Heart right ventricle (tissue), 16 donors: ENCODE measurements around the gene SCG5. TPM values are rescaled to one million over a fixed set of nuclear protein-coding genes. Genes with fewer than 3 reads are reported as not detected.
A peak's percentile ranks its signal among the peaks of the same experiment; 100 is the strongest.

Source experiments
- ATAC-seq, 8 donors: fragments of 200-7000 bp; cut with Tn5 transposase; one replicate each; pipeline ENCODE4 v1.9.1; 2020; ENCODE audit warnings: mild to moderate bottlenecking in 8 of 8, moderate library complexity in 8 of 8, moderate number of reproducible peaks in 1 of 8
- DNase-seq, 2 donors: peaks; one replicate each; pipeline ENCODE4 v3.0.0-alpha.2; 2020
- H3K27ac ChIP-seq, 10 donors: fragments of 200-600 bp; sonication (generic) in 2 of 10; one replicate each; pipeline versions ENCODE4 v1.5.0 to v1.8.0; 2020 to 2022; ENCODE audit warnings: mild to moderate bottlenecking in 3 of 10
- H3K27me3 ChIP-seq, 7 donors: fragments of 200-600 bp; one replicate each; pipeline ENCODE4 v1.8.0; 2021 to 2022; ENCODE audit warnings: mild to moderate bottlenecking in 2 of 7
- H3K36me3 ChIP-seq, 9 donors: fragments of 200-600 bp; sonication (generic) in 1 of 9; one replicate each; pipeline versions ENCODE4 v1.5.0 to v1.8.0; 2020 to 2022; ENCODE audit warnings: mild to moderate bottlenecking in 2 of 9
- H3K4me1 ChIP-seq, 9 donors: fragments of 200-600 bp; sonication (generic) in 1 of 9; one replicate each; pipeline versions ENCODE4 v1.5.0 to v1.8.0; 2020 to 2022; ENCODE audit warnings: mild to moderate bottlenecking in 4 of 9
- H3K4me3 ChIP-seq, 10 donors: fragments of 200-600 bp; sonication (generic) in 2 of 10; one replicate each; pipeline versions ENCODE4 v1.5.0 to v1.8.0; 2020 to 2022; ENCODE audit warnings: mild to moderate bottlenecking in 7 of 10, moderate library complexity in 2 of 10
- H3K9me3 ChIP-seq, 11 donors: fragments of 200-600 bp in 10 of 11; sonication (generic) in 2 of 11; one replicate each; pipeline versions ENCODE4 v1.5.0 to v1.8.0; 2013 to 2022; ENCODE audit warnings: mild to moderate bottlenecking in 2 of 11, control low read depth in 1 of 11, moderate library complexity in 1 of 11
- WGBS, 2 donors: extraction: QIAGEN DNeasy Blood & Tissue Kit; methylation state at CpG; one replicate each; pipeline ENCODE4 v1.1.7; 2013; ENCODE audit warnings: inconsistent platforms in 1 of 2; 5-methylcytosine and 5-hydroxymethylcytosine counted together
- intact Hi-C, 10 donors: fragments of 100-400 bp; cut with DNase I; formaldehyde crosslinking; loops; one replicate each; pipeline versions ENCODE4 v1.11.1 to v1.14.2; 2022
- polyA plus RNA-seq, 2 donors: library from polyadenylated mRNA; stranded (reverse); fragments of 200-250 nt; gene quantifications; one replicate each; pipeline ENCODE4 v1.2.3, GENCODE V29; 2013
- total RNA-seq, 10 donors: library from RNA; stranded (reverse); fragmentation: NEBNext Ultra II Directional in 3 of 10; extraction: Animal tissue kit (Norgen Biotek cat#: 25700) in 3 of 10; gene quantifications; one replicate each; pipeline versions ENCODE4 v1.2.1 to v1.2.4, GENCODE V29; 2021 to 2023
- TF ChIP-seq, protein P1 (sequence below), 9 donors: fragments of 200-600 bp; sonication (generic) in 2 of 9; IDR thresholded peaks; one replicate each; pipeline versions ENCODE4 v1.5.0 to v1.8.0; 2021 to 2022; ENCODE audit warnings: antibody characterized with exemption in 9 of 9, mild to moderate bottlenecking in 5 of 9, moderate library complexity in 1 of 9
- donor health status: Arrhythmogenic right ventricular cardiomyopathy.
- donor health status: ischemic (EF 13 %, LVEDD 7.1; RV severe dilation, severe dysfunction).
- donor health status: healthy with polysubstance abuse.
- donor health status: DM: no; HTN: yes; CAD: no.
- donor health status: DM: no; HTN: no; CAD: no.
- donor health status: ischemic (EF 25% LVEDD 6.9; RV normal size, moderate dysfunction).
- donor health status: ischemic (EF 25% LVEDD 5.7; RV mildly dilated, moderate dysfunction).
- donor health status: healthy.
- donor health status: DM: yes; HTN: yes; CAD: no.
- donor health status: Ischemic cardiomyopathy.
- donor health status: ischemic (EF 35%, LVEDD 5.7; RV mildly dilated, moderate dysfunction).
- donor health status: nonischemic (EF 11% LVEDD 7.7; RV severe dilation, severe dysfunction).
- donor health status: DM: yes; HTN: yes; CAD: no.
- donor health status: PGD.
- donor health status: ischemic (EF 29% LVEDD 5.4; RV normal size, mild dysfunction).
- donor health status: nonischemic (EF 23%, LVEDD 6.1; RV moderate dilation, normal function).

The SCG5 gene
- total and polyA plus RNA-seq, 12 donors, result 0.23 to 1.1 (median 0.51) TPM; not detected in 6

- WGBS, 2 donors, result 57 to 68% methylated on average over 6 of the region's 6 CpGs
- ATAC-seq (no peak), DNase-seq (no peak)
- Histone ChIP-seq H3K4me1 (no peaks in the 10 kb centered on the region), H3K27me3 (peaks cover 0 to 71% (median 28%) of the 10 kb centered on the region in 7 donors), H3K9me3 (no peaks in the 10 kb centered on the region), H3K36me3 (no peaks in the 10 kb centered on the region), H3K4me3 (no peak overlapping the region), H3K27ac (no peak overlapping the region)
- intact Hi-C loops, result no loop called here
- TF ChIP-seq, protein P1, sequence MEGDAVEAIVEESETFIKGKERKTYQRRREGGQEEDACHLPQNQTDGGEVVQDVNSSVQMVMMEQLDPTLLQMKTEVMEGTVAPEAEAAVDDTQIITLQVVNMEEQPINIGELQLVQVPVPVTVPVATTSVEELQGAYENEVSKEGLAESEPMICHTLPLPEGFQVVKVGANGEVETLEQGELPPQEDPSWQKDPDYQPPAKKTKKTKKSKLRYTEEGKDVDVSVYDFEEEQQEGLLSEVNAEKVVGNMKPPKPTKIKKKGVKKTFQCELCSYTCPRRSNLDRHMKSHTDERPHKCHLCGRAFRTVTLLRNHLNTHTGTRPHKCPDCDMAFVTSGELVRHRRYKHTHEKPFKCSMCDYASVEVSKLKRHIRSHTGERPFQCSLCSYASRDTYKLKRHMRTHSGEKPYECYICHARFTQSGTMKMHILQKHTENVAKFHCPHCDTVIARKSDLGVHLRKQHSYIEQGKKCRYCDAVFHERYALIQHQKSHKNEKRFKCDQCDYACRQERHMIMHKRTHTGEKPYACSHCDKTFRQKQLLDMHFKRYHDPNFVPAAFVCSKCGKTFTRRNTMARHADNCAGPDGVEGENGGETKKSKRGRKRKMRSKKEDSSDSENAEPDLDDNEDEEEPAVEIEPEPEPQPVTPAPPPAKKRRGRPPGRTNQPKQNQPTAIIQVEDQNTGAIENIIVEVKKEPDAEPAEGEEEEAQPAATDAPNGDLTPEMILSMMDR (IDR thresholded peaks at IDR 0.05), result no peak
Observed at GRCh38 chr15:32707436-32707835, 65.9 kb downstream of the SCG5 start.

- DNase-seq (no peak), ATAC-seq (no peak)
- Histone ChIP-seq H3K27me3 (peaks cover 0 to 70% (median 38%) of the 10 kb centered on the region in 7 donors), H3K4me1 (no peaks in the 10 kb centered on the region), H3K27ac (no peak overlapping the region), H3K36me3 (no peaks in the 10 kb centered on the region), H3K4me3 (no peak overlapping the region), H3K9me3 (no peaks in the 10 kb centered on the region)
- TF ChIP-seq, protein P1 (IDR thresholded peaks at IDR 0.05), result no peak
- intact Hi-C loops, result no loop called here
- 78% methylated on average over 9 of the region's 9 CpGs for WGBS, 2 donors
Observed at GRCh38 chr15:32709295-32710033, 68.0 kb downstream of the SCG5 start.

DNA sequence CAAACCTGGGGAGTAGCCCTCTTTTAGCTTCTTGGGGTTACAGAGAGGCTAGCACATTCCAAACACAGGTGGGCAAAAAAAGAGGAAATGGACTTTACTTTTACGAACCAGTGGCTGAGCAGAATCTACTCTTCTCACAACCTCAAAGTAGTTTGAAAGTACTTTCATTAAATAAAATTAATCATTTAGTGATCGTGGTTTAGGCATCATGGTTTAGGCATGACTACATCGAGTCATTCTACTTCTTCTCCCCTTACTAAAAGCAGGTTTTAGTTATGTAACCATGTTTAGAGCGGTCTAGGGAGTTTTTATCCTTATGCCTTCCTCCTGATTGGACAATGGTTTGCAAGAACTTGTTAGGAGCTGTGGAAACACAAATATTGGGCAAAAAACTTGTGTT, 73.8 kb downstream of the SCG5 start:
- no peak overlapping the region for H3K4me3 ChIP-seq
- ATAC-seq, result no peak
- intact Hi-C loops, result no loop called here
- H3K36me3 ChIP-seq, result no peaks in the 10 kb centered on the region
- H3K27me3 ChIP-seq, result peaks cover 23 to 90% (median 83%) of the 10 kb centered on the region in 7 donors
- peaks cover 0 to 30% (median 13%) of the 10 kb centered on the region in 9 donors for H3K4me1 ChIP-seq
- no peak overlapping the region for H3K27ac ChIP-seq
- 77 to 84% methylated on average over 4 of the region's 4 CpGs for WGBS, 2 donors
- TF ChIP-seq, protein P1 (IDR thresholded peaks at IDR 0.05), result no peak
- H3K9me3 ChIP-seq, result no peaks in the 10 kb centered on the region
- no peak for DNase-seq

DNA sequence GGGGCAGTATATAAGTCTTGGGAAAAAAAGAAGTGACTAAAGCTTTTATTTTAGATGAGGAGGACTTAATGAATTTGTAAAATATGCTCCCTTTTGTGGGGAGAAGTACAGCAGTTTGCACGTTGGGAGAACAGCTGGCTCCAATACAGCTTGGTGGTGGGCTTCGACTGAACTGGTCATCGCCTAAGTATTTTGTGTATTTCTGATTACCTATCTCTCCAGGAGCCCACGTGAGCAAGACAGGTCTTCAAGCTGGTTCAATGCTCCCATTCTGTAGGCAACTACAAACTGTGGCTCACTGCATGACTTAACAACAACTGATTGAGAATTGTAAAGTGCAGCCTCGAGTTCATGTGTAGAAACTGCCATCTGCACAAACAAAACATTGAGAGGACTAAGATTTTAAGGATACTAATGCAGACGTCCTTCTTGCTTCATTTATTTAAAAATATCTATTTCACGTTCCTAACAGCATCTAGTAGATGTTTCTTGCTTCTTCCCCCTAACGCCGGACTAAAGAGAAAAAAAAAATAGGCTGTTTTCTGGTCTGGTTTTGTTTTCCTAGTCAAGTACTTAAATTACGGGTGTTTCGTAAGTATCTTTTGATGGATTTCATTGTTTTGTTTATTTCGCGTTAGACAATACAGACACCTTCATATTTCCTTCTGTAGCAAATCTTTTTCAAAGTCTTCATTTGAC, 74.9 kb downstream of the SCG5 start:
- H3K4me3 ChIP-seq, result peak overlapping the region in 1 of 10 donors; percentile 37
- TF ChIP-seq, protein P1 (IDR thresholded peaks at IDR 0.05), result no peak
- peaks cover 0 to 30% (median 13%) of the 10 kb centered on the region in 9 donors for H3K4me1 ChIP-seq
- no peaks in the 10 kb centered on the region for H3K36me3 ChIP-seq
- H3K9me3 ChIP-seq, result no peaks in the 10 kb centered on the region
- intact Hi-C loops, result no loop called here
- ATAC-seq (no peak), DNase-seq (no peak)
- WGBS, 2 donors, result 16 to 18% methylated on average over 13 of the region's 13 CpGs
- H3K27me3 ChIP-seq, result peaks cover 23 to 97% (median 90%) of the 10 kb centered on the region in 7 donors
- no peak overlapping the region for H3K27ac ChIP-seq
